GM12891 (cell line): ENCODE data around the gene DYNLT1.

Experiments
- PAX5 ChIP-seq: IDR thresholded peaks from 2 replicates; pipeline ENCODE4 v1.6.1; 2011; ENCODE audit warnings: low read length, moderate library complexity, mild to moderate bottlenecking; ENCODE audit not compliant: insufficient read depth, severe bottlenecking
- POLR2A ChIP-seq: IDR thresholded peaks from 2 replicates; pipeline ENCODE4 v1.6.1; 2011; ENCODE audit warnings: low read depth, low read length, control low read depth
- POLR2AphosphoS5 ChIP-seq: IDR thresholded peaks from 2 replicates; pipeline ENCODE4 v1.6.1; 2011; ENCODE audit warnings: low read depth, low read length, control low read depth
- SPI1 ChIP-seq: IDR thresholded peaks from 2 replicates; pipeline ENCODE4 v1.6.1; 2011; ENCODE audit warnings: low read depth, low read length, control low read depth
- TAF1 ChIP-seq: IDR thresholded peaks from 2 replicates; pipeline ENCODE4 v1.6.1; 2011; ENCODE audit warnings: low read depth, low read length, control low read depth

DNA sequence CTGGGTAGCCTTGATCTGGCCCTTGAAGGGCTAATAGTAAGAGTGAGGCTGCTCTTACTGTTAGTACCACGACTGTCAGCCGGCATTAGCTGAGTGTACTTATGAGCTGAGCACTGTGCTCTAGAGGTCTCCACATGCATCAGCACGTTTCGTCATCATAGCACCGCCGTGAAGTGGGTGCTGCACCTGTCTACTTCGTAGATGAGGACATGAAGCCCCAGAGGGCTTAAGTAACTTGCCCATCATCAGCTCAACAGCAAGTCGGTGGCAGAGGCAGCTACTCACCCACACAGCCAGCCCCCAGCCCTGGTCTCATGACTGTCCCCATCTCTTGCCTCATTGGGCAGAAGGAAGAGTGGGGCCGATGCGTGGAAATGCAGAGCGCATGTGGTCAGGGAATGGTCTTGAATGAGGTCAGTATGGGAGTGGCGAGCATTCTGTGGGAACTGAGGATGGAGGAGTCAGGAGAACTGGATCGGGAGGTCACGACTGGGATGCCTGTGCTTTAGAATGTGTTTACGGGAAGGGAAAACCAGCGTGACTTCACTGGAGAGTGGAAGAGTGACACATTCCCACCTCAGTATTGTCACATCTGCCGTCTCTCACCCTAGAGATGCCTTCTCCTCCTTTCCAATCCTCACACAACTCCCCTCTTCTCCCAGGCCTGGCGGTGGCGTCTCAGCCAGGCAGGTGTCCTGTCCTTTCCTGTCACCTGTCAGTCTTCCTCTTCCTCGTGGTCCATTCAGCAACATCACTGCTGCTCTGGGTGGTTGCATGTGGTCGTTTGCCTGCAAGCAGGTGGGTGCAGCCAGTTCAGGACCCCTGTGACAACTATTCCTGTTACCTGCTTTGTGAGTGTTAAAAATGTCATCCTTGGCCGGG lies 11.3 kb upstream of the DYNLT1 start:
- no peak for TF ChIP-seq POLR2A
- no peak for TF ChIP-seq POLR2AphosphoS5
- TF ChIP-seq TAF1: no peak
- no peak for TF ChIP-seq SPI1
- TF ChIP-seq PAX5: no peak
